ENCODE results near the gene TMEM40.

DNA sequence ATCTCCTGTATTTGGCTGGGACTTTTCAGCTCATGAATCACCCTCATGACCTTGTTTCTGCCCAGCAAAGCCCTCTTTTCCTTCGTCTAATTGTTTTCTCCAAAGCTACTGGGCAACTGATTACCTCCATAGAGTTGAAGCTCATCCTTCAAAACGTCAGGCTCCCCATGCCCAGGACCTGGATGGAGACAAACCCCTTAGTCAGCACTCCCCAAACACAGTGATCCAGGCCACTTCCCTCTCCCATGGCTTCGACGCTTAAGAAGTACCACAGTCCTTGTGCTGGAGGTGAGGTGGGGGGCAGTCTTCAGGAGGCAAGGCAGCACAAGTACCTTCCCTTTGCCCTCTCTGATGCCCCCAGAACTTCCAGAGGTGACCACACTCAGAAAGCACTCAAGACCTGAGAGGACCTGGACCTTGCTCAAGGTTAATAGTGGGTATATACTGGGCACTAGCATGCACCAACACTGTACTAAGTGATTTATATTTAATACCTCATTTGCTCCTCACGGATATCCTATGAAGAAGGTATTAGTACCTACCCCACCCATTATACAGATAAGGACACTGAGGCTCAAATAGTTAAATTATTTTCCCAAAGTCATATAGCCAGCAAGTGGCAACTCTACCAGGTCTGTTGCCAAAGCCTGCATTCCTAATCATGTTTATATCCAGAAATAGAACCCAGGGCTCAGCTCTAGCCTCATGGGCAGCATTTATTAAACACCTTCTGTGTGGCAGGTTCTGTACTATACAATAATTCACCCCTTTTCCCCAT is 16.5 kb downstream of the TMEM40 start:
- TF ChIP-seq, protein P1, sequence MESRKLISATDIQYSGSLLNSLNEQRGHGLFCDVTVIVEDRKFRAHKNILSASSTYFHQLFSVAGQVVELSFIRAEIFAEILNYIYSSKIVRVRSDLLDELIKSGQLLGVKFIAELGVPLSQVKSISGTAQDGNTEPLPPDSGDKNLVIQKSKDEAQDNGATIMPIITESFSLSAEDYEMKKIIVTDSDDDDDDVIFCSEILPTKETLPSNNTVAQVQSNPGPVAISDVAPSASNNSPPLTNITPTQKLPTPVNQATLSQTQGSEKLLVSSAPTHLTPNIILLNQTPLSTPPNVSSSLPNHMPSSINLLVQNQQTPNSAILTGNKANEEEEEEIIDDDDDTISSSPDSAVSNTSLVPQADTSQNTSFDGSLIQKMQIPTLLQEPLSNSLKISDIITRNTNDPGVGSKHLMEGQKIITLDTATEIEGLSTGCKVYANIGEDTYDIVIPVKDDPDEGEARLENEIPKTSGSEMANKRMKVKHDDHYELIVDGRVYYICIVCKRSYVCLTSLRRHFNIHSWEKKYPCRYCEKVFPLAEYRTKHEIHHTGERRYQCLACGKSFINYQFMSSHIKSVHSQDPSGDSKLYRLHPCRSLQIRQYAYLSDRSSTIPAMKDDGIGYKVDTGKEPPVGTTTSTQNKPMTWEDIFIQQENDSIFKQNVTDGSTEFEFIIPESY (CRISPR knock-in tag; IDR thresholded peaks at IDR 0.05) = no peak
- no peak for TF ChIP-seq SP2 (IDR thresholded peaks at IDR 0.05; ENCODE audit: extremely low read depth, low read depth, low read length, poor library complexity, severe bottlenecking)
- TF ChIP-seq ELF2 (CRISPR knock-in tag; IDR thresholded peaks at IDR 0.05) = no peak
- TF ChIP-seq, protein P2, sequence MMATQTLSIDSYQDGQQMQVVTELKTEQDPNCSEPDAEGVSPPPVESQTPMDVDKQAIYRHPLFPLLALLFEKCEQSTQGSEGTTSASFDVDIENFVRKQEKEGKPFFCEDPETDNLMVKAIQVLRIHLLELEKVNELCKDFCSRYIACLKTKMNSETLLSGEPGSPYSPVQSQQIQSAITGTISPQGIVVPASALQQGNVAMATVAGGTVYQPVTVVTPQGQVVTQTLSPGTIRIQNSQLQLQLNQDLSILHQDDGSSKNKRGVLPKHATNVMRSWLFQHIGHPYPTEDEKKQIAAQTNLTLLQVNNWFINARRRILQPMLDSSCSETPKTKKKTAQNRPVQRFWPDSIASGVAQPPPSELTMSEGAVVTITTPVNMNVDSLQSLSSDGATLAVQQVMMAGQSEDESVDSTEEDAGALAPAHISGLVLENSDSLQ (IDR thresholded peaks at IDR 0.05) = no peak
- no peak for TF ChIP-seq RFX5 (IDR thresholded peaks at IDR 0.05; ENCODE audit: low read depth, low read length)
- TF ChIP-seq ZC3H4 (CRISPR knock-in tag; IDR thresholded peaks at IDR 0.05; ENCODE audit: borderline replicate concordance) = no peak
- no peak for TF ChIP-seq ESRRA (IDR thresholded peaks at IDR 0.05; ENCODE audit: borderline replicate concordance, low read depth)
- TF ChIP-seq, protein P3, sequence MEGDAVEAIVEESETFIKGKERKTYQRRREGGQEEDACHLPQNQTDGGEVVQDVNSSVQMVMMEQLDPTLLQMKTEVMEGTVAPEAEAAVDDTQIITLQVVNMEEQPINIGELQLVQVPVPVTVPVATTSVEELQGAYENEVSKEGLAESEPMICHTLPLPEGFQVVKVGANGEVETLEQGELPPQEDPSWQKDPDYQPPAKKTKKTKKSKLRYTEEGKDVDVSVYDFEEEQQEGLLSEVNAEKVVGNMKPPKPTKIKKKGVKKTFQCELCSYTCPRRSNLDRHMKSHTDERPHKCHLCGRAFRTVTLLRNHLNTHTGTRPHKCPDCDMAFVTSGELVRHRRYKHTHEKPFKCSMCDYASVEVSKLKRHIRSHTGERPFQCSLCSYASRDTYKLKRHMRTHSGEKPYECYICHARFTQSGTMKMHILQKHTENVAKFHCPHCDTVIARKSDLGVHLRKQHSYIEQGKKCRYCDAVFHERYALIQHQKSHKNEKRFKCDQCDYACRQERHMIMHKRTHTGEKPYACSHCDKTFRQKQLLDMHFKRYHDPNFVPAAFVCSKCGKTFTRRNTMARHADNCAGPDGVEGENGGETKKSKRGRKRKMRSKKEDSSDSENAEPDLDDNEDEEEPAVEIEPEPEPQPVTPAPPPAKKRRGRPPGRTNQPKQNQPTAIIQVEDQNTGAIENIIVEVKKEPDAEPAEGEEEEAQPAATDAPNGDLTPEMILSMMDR (IDR thresholded peaks at IDR 0.05 in 2 of 3, conservative IDR thresholded peaks at IDR 0.05 in 1 of 3; ENCODE audit: insufficient read depth in 2 of 3, low read depth in 1 of 3, low read length in 3 of 3) = no peak
- TF ChIP-seq, protein P4, sequence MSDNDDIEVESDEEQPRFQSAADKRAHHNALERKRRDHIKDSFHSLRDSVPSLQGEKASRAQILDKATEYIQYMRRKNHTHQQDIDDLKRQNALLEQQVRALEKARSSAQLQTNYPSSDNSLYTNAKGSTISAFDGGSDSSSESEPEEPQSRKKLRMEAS (CRISPR knock-in tag; IDR thresholded peaks at IDR 0.05) = no peak
- TF ChIP-seq GTF2F1 (IDR thresholded peaks at IDR 0.05; ENCODE audit: low read depth, low read length) = no peak
- TF ChIP-seq, protein P5, sequence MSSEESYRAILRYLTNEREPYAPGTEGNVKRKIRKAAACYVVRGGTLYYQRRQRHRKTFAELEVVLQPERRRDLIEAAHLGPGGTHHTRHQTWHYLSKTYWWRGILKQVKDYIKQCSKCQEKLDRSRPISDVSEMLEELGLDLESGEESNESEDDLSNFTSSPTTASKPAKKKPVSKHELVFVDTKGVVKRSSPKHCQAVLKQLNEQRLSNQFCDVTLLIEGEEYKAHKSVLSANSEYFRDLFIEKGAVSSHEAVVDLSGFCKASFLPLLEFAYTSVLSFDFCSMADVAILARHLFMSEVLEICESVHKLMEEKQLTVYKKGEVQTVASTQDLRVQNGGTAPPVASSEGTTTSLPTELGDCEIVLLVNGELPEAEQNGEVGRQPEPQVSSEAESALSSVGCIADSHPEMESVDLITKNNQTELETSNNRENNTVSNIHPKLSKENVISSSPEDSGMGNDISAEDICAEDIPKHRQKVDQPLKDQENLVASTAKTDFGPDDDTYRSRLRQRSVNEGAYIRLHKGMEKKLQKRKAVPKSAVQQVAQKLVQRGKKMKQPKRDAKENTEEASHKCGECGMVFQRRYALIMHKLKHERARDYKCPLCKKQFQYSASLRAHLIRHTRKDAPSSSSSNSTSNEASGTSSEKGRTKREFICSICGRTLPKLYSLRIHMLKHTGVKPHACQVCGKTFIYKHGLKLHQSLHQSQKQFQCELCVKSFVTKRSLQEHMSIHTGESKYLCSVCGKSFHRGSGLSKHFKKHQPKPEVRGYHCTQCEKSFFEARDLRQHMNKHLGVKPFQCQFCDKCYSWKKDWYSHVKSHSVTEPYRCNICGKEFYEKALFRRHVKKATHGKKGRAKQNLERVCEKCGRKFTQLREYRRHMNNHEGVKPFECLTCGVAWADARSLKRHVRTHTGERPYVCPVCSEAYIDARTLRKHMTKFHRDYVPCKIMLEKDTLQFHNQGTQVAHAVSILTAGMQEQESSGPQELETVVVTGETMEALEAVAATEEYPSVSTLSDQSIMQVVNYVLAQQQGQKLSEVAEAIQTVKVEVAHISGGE (CRISPR knock-in tag; IDR thresholded peaks at IDR 0.05) = no peak
- TF ChIP-seq, protein P6, sequence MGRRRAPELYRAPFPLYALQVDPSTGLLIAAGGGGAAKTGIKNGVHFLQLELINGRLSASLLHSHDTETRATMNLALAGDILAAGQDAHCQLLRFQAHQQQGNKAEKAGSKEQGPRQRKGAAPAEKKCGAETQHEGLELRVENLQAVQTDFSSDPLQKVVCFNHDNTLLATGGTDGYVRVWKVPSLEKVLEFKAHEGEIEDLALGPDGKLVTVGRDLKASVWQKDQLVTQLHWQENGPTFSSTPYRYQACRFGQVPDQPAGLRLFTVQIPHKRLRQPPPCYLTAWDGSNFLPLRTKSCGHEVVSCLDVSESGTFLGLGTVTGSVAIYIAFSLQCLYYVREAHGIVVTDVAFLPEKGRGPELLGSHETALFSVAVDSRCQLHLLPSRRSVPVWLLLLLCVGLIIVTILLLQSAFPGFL (CRISPR knock-in tag; IDR thresholded peaks at IDR 0.05) = no peak
- no peak for TF ChIP-seq ZBTB7A (IDR thresholded peaks at IDR 0.05; ENCODE audit: borderline replicate concordance, control insufficient read depth, low read depth, low read length)
